GM19395 (cell line): Measurements from ENCODE around the gene HBG1.
A peak's percentile ranks its signal among the peaks of the same experiment; 100 is the strongest.
"Not testable (repeated sequence)": the region's sequence is repeated elsewhere in the genome, so short reads cannot be mapped to it uniquely, and the experiment has no call there.

Experiments
- ATAC-seq: cut with Tn5 transposase; IDR thresholded peaks from one replicate; pipeline ENCODE4 v1.9.1; 2021; ENCODE audit warnings: mild to moderate bottlenecking, moderate library complexity; ENCODE audit not compliant: unreplicated experiment

The HBG1 gene

GRCh38 chr11:5248498-5248897 lies 1.2 kb downstream of the HBG1 start:
- ATAC-seq = not testable (repeated sequence)

- no peak for ATAC-seq
These were observed 2.0 kb downstream of the HBG1 start for GRCh38 chr11:5247472-5248192.

- ATAC-seq = no peak
These were observed 2.7 kb downstream of the HBG1 start for GRCh38 chr11:5246772-5247471.

- ATAC-seq = no peak
These were observed 4.5 kb downstream of the HBG1 start for GRCh38 chr11:5245155-5245554.

- ATAC-seq = no peak
These were observed 5.9 kb downstream of the HBG1 start for GRCh38 chr11:5243816-5244180.

GRCh38 chr11:5242933-5243815 lies 6.5 kb downstream of the HBG1 start:
- peak; percentile 66 for ATAC-seq

- ATAC-seq = no peak
These were observed 7.4 kb downstream of the HBG1 start for GRCh38 chr11:5242208-5242607.

GRCh38 chr11:5241458-5241857 lies 8.2 kb downstream of the HBG1 start:
- ATAC-seq = no peak

- no peak for ATAC-seq
These were observed 9.2 kb downstream of the HBG1 start for GRCh38 chr11:5240458-5240857.

GRCh38 chr11:5240056-5240455 lies 9.6 kb downstream of the HBG1 start:
- ATAC-seq = no peak

- no peak for ATAC-seq
These were observed 10.6 kb downstream of the HBG1 start for GRCh38 chr11:5239046-5239445.

- no peak for ATAC-seq
These were observed 11.2 kb downstream of the HBG1 start for GRCh38 chr11:5238486-5238885.

- ATAC-seq = no peak
These were observed 12.2 kb downstream of the HBG1 start for GRCh38 chr11:5237420-5237819.

- no peak for ATAC-seq
These were observed 14.1 kb downstream of the HBG1 start for GRCh38 chr11:5235364-5236095.

- ATAC-seq = peak; percentile 90
These were observed 15.2 kb downstream of the HBG1 start, which contains the start of gene HBD for GRCh38 chr11:5234381-5234834. HBD (minus strand) TSS chr11:5234483; CDS start chr11:5234433, 50 bp downstream.

- no peak for ATAC-seq
These were observed 16.4 kb downstream of the HBG1 start for GRCh38 chr11:5233307-5233706.

GRCh38 chr11:5232821-5233220 lies 16.8 kb downstream of the HBG1 start:
- no peak for ATAC-seq

- ATAC-seq = no peak
These were observed 17.5 kb downstream of the HBG1 start for GRCh38 chr11:5232176-5232575.

- ATAC-seq = no peak
These were observed 18.5 kb downstream of the HBG1 start for GRCh38 chr11:5231111-5231510.

- ATAC-seq = no peak
These were observed 19.4 kb downstream of the HBG1 start for GRCh38 chr11:5230266-5230665.

GRCh38 chr11:5229796-5230195 lies 19.9 kb downstream of the HBG1 start:
- ATAC-seq = no peak
